Measurements from ENCODE around the gene UBR7.

- no peak for TF ChIP-seq CTCF (IDR thresholded peaks at IDR 0.05; ENCODE audit: borderline replicate concordance, extremely low read depth, low read length, poor library complexity, severe bottlenecking)
- no peak for TF ChIP-seq EZH2 (IDR thresholded peaks at IDR 0.05; ENCODE audit: borderline replicate concordance, low read depth, low read length, severe bottlenecking)
Observed at GRCh38 chr14:93228550-93228949, 21.5 kb downstream of the UBR7 start.

Measured in DND-41 (cell line).